Measurements from ENCODE around the gene IRAK1. TPM values are rescaled to one million over a fixed set of nuclear protein-coding genes. Genes with fewer than 3 reads are reported as not detected.

IRAK1 gene
- total RNA-seq, 1 experiment from 2014 or later: 147 TPM

GRCh38 chrX:153993079-153993478, 26.6 kb downstream of the IRAK1 start:
- no peak overlapping the region for H3K4me3 ChIP-seq (ENCODE audit: low read depth, low read length, poor library complexity, severe bottlenecking)
- no peaks in the 10 kb centered on the region for H3K4me1 ChIP-seq (ENCODE audit: insufficient read depth, low read length, poor library complexity, severe bottlenecking)
- CTCF ChIA-PET: no interaction called here
- DNase-seq (ENCODE audit: low spot score): no peak
- POLR2A ChIA-PET (ENCODE audit: low non-redundant PET): no interaction called here
- no TSS peak for BruUV-seq (replicated peaks)
- no peaks in the 10 kb centered on the region for H3K9me3 ChIP-seq (ENCODE audit: low read depth, low read length, poor library complexity, severe bottlenecking)
- H3K27me3 ChIP-seq (replicated peaks; ENCODE audit: insufficient read depth, low read depth, low read length, poor library complexity): peaks cover 4% of the 10 kb centered on the region
- intact Hi-C loops (cut with micrococcal nuclease; ENCODE audit: unreplicated experiment): no loop called here
- TF ChIP-seq EZH2 (IDR thresholded peaks at IDR 0.05; ENCODE audit: borderline replicate concordance, low read depth, low read length, poor library complexity, severe bottlenecking): no peak
- no peak overlapping the region for H3K27ac ChIP-seq (ENCODE audit: low read depth, low read length, poor library complexity, severe bottlenecking)
- H3K36me3 ChIP-seq (ENCODE audit: insufficient read depth, low read length, poor library complexity, severe bottlenecking): no peaks in the 10 kb centered on the region

GRCh38 chrX:153992180-153992579, 27.5 kb downstream of the IRAK1 start:
- intact Hi-C loops (cut with micrococcal nuclease; ENCODE audit: unreplicated experiment): no loop called here
- H3K27me3 ChIP-seq (replicated peaks; ENCODE audit: insufficient read depth, low read depth, low read length, poor library complexity): peaks cover 4% of the 10 kb centered on the region
- no peaks in the 10 kb centered on the region for H3K9me3 ChIP-seq (ENCODE audit: low read depth, low read length, poor library complexity, severe bottlenecking)
- DNase-seq (ENCODE audit: low spot score): no peak
- H3K36me3 ChIP-seq (ENCODE audit: insufficient read depth, low read length, poor library complexity, severe bottlenecking): no peaks in the 10 kb centered on the region
- BruUV-seq (replicated peaks): no TSS peak
- no peaks in the 10 kb centered on the region for H3K4me1 ChIP-seq (ENCODE audit: insufficient read depth, low read length, poor library complexity, severe bottlenecking)
- no peak for TF ChIP-seq CTCF (conservative IDR thresholded peaks at IDR 0.05; ENCODE audit: low read depth, low read length)
- no peak overlapping the region for H3K27ac ChIP-seq (ENCODE audit: low read depth, low read length, poor library complexity, severe bottlenecking)
- ChIA-PET CTCF (no interaction called here), POLR2A (ENCODE audit: low non-redundant PET) (no interaction called here)
- H3K4me3 ChIP-seq (ENCODE audit: low read depth, low read length, poor library complexity, severe bottlenecking): no peak overlapping the region

GRCh38 chrX:153991013-153991580, 28.6 kb downstream of the IRAK1 start:
- TF ChIP-seq EZH2 (IDR thresholded peaks at IDR 0.05; ENCODE audit: borderline replicate concordance, low read depth, low read length, poor library complexity, severe bottlenecking) (no peak), CTCF (conservative IDR thresholded peaks at IDR 0.05; ENCODE audit: low read depth, low read length) (no peak)
- Histone ChIP-seq H3K27ac (ENCODE audit: low read depth, low read length, poor library complexity, severe bottlenecking) (no peak overlapping the region), H3K9me3 (ENCODE audit: low read depth, low read length, poor library complexity, severe bottlenecking) (no peaks in the 10 kb centered on the region), H3K4me1 (ENCODE audit: insufficient read depth, low read length, poor library complexity, severe bottlenecking) (no peaks in the 10 kb centered on the region), H3K4me3 (ENCODE audit: low read depth, low read length, poor library complexity, severe bottlenecking) (no peak overlapping the region), H3K27me3 (replicated peaks; ENCODE audit: insufficient read depth, low read depth, low read length, poor library complexity) (no peaks in the 10 kb centered on the region), H3K36me3 (ENCODE audit: insufficient read depth, low read length, poor library complexity, severe bottlenecking) (no peaks in the 10 kb centered on the region)
- ChIA-PET CTCF (no interaction called here), POLR2A (ENCODE audit: low non-redundant PET) (no interaction called here)
- no peak for DNase-seq (ENCODE audit: low spot score)
- no TSS peak for BruUV-seq (replicated peaks)
- intact Hi-C loops (cut with micrococcal nuclease; ENCODE audit: unreplicated experiment): no loop called here

GRCh38 chrX:153989973-153990655, 29.6 kb downstream of the IRAK1 start:
- intact Hi-C loops (cut with micrococcal nuclease; ENCODE audit: unreplicated experiment): no loop called here
- BruUV-seq (replicated peaks): no TSS peak
- no peak overlapping the region for H3K4me3 ChIP-seq (ENCODE audit: low read depth, low read length, poor library complexity, severe bottlenecking)
- H3K4me1 ChIP-seq (ENCODE audit: insufficient read depth, low read length, poor library complexity, severe bottlenecking): no peaks in the 10 kb centered on the region
- TF ChIP-seq EZH2 (IDR thresholded peaks at IDR 0.05; ENCODE audit: borderline replicate concordance, low read depth, low read length, poor library complexity, severe bottlenecking): no peak
- H3K27me3 ChIP-seq (replicated peaks; ENCODE audit: insufficient read depth, low read depth, low read length, poor library complexity): no peaks in the 10 kb centered on the region
- POLR2A ChIA-PET (ENCODE audit: low non-redundant PET): no interaction called here
- no peak for DNase-seq (ENCODE audit: low spot score)
- H3K36me3 ChIP-seq (ENCODE audit: insufficient read depth, low read length, poor library complexity, severe bottlenecking): no peaks in the 10 kb centered on the region
- CTCF ChIA-PET: interaction anchor here (0.6 kb wide), 1 partner anchor 321 kb away, joined by 4 read pairs; no protein-coding TSS in a partner anchor
- no peaks in the 10 kb centered on the region for H3K9me3 ChIP-seq (ENCODE audit: low read depth, low read length, poor library complexity, severe bottlenecking)
- H3K27ac ChIP-seq (ENCODE audit: low read depth, low read length, poor library complexity, severe bottlenecking): no peak overlapping the region
